D721Med (cell line): ENCODE results near the gene ZNF619.

Experiments used
- DNase-seq: peaks from one replicate; pipeline ENCODE4 v3.0.0; 2011; ENCODE audit warnings: low spot score; ENCODE audit not compliant: insufficient read length
- FAIRE-seq: peaks from 2 replicates; lab custom pipeline; 2011; peaks lifted over from hg19 to GRCh38; lab: Jason Lieb, UNC
- TF ChIP-seq, protein P1 (sequence below): IDR thresholded peaks from 2 replicates; pipeline ENCODE4 v1.5.1; 2012; ENCODE audit warnings: mild to moderate bottlenecking, control low read depth; ENCODE audit not compliant: insufficient read depth; ENCODE audit errors: missing control alignments

ZNF619 gene

DNA sequence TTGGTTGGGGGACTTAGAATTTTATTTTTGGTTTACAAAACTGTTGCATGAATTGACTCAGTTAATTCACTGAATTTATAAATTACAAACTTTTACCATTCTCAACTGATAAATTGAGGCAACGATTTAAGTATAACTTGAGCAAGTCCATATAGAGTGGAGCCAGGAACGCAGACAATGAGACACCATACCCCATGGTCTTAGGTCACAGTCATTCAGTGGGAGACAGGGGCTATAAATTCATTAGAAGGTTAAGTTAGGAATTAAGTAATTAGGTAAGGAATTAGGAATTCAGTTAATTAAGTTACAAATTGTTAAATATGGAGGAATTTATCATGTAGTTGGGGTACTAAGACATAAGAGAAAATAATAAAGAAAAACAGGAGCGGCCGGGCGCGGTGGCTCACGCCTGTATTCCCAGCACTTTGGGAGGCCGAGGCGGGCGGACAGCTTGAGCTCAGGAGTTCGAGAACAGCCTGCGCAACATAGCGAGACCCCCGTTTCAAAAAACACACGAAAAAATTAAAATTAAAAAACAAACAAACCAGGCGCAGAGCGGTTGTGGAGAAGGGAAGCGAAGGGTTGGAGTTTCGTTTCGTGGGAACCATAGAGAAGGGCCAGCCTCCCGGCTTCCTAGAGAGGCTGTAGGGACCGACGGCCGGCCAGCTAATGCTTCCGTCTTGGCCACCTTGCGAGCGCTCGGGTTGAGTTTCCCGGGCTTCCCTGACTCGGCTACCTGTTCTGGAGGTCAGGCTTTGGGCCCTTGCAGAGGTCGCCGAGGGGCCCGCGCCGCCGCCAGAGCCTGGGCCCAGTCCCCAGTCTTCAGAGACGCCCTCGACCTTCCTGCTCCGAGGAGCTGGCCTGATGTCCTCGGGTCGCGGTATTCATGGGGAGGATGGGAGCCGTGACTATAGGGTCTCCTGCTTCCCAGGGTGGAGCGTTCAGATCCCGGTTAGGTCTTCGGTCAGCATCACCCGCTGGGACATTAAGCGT is at the start of gene ZNF619:
Gene ZNF619, plus strand, starts transcription at position 645 of the 993 bp plus-strand sequence. CDS start 858 bp downstream, outside the sequence.
- FAIRE-seq = no peak
- TF ChIP-seq, protein P1, sequence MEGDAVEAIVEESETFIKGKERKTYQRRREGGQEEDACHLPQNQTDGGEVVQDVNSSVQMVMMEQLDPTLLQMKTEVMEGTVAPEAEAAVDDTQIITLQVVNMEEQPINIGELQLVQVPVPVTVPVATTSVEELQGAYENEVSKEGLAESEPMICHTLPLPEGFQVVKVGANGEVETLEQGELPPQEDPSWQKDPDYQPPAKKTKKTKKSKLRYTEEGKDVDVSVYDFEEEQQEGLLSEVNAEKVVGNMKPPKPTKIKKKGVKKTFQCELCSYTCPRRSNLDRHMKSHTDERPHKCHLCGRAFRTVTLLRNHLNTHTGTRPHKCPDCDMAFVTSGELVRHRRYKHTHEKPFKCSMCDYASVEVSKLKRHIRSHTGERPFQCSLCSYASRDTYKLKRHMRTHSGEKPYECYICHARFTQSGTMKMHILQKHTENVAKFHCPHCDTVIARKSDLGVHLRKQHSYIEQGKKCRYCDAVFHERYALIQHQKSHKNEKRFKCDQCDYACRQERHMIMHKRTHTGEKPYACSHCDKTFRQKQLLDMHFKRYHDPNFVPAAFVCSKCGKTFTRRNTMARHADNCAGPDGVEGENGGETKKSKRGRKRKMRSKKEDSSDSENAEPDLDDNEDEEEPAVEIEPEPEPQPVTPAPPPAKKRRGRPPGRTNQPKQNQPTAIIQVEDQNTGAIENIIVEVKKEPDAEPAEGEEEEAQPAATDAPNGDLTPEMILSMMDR = no peak
- peak; percentile 49 for DNase-seq

DNA sequence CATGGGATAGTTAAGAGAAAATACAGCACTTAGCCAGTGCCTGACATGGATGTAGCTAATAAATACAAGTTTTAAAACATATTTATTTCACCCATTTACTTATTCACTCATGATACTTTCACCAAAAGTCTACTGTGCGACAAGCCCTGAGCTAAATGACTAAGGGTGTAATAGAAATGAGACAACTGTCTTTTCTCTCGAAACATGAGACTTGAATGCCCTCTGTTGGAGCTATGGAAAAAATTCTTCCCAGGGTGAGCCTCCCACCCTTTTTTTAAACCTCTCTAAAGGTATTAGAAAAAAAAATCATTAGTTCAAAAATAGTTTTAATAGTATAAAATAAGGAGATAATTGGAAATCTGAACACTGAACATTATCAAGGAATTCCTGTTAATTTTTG is 44.1 kb upstream of the ZNF619 start:
- TF ChIP-seq, protein P1 = no peak
- DNase-seq (no peak), FAIRE-seq (no peak)

DNA sequence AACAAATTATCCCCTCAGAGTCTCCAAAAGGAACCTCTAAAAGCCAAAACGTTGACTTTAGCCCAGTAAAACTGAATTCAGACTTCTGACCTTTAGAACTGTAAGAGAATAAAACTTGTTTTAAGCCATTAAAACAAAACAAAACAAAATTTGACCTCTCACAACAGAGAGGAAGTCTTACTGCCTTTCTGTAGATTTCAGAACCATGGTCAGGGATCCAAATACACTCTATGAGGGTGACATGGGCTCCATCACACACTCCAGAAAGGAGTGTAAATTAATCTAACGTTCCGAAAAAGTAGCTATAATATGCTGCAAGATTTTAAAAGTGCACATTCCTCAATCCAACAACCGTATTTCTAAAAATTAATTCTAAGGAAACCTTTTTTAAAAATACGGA is 39.0 kb upstream of the ZNF619 start:
- TF ChIP-seq, protein P1 = no peak
- DNase-seq (no peak), FAIRE-seq (no peak)

- DNase-seq = no peak
- FAIRE-seq = no peak
- TF ChIP-seq, protein P1 = no peak
These were observed 31.9 kb upstream of the ZNF619 start for GRCh38 chr3:40445062-40445461.

DNA sequence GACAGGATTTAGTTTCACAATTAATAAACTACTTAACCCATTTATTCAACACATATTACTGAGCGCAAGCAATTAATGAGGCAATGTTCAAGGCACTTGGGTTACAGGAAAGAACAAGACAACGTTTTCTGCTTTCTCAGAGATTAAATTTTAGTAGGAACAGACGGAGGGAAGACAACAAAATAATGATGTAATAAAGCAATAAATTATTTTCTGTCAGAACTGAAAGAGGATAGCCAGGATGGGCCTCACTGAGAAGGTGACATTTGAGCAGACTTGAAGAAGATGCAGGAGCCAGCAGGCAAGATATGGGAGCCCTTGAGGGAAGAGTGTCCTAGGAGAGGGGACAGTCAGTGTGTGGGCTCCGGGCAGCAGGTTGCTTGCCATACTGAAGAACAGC is 31.0 kb upstream of the ZNF619 start:
- TF ChIP-seq, protein P1 = no peak
- DNase-seq (no peak), FAIRE-seq (no peak)

GRCh38 chr3:40450438-40450837 is 26.5 kb upstream of the ZNF619 start:
- FAIRE-seq = no peak
- TF ChIP-seq, protein P1 = no peak
- no peak for DNase-seq

DNA sequence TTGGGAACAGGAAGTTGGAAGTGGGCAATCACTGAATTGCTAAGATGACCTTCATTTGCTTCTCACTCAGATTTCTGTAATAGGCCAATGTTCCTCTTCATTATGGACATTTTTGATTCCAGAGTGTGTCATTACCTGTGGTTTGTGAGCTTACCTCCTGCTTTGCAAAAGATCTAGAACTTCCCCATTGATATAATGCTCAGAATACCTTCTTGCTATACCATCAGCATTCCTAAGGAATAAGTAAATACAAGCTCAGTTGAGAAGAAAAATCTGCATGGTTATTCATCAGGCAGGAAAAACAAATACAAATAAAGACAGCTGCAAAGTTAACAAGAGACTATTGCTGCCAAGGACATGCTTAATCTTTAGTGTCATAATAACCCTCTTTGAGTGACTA is 25.4 kb upstream of the ZNF619 start:
- TF ChIP-seq, protein P1 = no peak
- no peak for DNase-seq
- FAIRE-seq = no peak
